HG02840 (cell line): Measurements from ENCODE around the gene PTPRT.

Experiments
- ATAC-seq: cut with Tn5 transposase; IDR thresholded peaks from one replicate; pipeline ENCODE4 v1.9.1; 2021; ENCODE audit warnings: mild to moderate bottlenecking, moderate library complexity, moderate number of reproducible peaks; ENCODE audit not compliant: unreplicated experiment, low FRiP score

Gene PTPRT

DNA sequence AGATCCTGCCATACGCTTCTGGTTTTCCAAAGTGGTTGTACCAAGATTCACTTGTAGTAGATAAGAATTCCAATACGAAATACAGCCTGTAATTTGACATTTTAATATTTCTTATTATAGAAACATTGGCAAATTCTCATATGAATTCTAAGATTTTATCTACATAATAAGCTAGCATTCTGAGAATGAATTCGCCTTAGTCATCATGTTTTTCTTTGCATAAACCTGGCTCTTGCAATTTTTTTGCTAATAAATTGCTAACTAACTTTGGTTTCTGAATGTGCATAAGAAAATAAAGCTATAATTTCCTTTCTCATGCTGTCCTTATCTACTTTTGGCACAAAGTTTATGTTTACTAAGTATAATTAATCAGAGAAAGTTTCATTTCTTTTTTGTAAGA is 673.0 kb downstream of the PTPRT start:
- no peak for ATAC-seq

DNA sequence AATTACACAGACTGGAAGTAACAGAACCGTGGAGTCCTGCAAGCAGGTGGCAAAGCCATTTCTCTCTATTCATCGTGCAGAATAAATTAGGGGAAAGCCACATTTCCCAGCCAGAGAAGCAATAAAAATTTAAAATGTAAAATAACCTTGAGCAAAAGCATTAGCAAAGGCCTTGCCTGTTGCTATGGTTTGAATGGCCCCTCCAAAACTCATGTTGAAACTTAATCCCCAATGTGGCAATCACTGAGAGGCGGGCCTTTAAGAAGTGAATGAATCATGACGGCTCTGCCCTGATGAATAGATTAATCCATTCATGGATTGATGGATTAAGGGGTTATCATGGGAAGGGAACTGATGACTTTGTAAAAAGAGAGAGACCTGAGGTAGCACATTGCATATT is 679.0 kb downstream of the PTPRT start:
- no peak for ATAC-seq

DNA sequence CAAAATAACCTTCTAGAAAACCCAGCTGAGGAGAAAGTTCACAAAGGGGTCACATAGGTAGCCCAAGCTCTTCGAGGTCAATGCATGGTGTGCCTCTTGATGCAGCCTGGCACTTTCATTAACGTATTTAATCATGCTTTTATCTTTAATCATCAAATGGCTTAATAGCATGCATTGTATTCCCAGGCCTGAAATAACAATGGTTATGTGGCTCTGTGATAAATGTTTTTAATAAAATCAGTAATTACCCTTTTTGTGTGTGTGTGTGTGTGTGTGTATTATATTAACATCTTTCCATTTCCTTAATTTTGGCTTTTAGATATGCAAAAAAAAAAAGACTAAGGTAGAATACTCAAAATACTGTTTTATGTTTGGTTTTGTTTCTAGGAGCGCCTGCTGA is 681.8 kb downstream of the PTPRT start:
- ATAC-seq: no peak

DNA sequence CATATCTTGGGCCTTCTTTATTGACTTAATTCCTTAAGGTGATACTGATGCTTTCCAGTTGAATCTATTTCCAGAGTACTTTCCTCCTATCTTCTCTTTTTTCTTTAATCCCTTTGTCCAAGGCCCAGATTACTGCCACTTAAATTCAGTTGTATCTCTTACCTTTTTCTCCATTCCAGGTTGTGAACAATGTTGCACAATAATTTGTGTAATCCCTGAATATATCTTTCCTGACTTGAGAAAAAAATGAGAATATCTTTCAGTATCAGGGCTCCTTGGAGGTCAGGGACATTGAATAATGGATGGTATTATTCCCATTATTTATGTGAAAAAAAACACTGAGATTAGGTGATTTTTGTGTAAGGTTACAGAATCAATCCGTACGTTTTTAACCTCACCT is 683.3 kb downstream of the PTPRT start:
- ATAC-seq: no peak

DNA sequence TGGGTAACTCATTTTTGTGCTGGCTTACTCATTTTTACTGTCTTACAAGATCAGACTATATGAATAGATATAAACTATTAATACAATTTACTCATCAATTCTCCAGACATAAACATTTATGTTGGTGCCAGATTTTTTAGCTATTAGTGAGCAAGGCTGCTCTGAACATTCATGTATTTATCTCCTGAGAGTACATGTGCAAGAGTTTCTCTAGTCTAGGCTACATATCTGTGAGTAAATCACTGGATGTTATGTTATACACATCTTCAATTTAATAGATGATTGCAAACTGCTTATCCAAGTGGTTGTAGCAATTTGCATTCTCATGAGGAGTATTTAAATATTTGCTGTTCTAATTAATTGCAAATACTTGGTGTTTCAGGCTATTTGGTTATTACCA is 687.1 kb downstream of the PTPRT start:
- ATAC-seq: no peak

DNA sequence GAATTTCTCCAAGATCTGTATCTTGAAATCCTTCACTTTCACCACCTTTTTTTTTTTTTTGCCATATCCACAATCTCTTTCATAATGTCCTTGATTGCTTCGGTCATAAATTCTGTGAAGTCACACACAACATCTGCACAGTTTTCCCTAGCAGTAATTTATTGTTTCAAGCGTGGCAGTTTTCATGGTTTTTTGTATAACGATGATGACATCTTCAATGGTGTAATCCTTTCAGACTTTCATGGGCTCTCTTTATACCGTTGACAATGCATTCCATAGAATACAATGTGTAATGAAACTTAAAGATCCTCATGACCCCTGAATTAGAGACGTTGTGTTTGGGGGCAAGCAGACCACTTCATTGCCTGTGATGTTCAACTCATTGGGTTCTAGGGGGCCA is 693.1 kb downstream of the PTPRT start:
- ATAC-seq: no peak

DNA sequence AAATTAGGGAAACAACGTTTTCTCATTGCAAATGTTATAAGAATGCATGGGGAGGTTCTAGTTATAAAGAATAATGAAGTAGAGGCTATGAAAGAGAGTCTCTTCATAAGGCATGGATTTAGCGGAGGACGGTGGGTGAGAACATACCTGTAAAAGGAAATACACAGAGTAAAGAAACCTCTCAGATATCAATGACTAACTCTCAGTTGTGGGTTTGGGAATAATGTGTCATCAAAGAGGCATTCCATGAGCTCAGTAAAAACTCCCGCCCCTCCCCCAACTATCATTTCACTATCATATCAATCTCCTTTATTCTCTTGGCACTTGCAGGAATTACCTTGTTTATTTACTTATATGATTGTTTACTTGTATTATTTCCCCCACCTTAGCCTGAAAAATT is 695.4 kb downstream of the PTPRT start:
- no peak for ATAC-seq

DNA sequence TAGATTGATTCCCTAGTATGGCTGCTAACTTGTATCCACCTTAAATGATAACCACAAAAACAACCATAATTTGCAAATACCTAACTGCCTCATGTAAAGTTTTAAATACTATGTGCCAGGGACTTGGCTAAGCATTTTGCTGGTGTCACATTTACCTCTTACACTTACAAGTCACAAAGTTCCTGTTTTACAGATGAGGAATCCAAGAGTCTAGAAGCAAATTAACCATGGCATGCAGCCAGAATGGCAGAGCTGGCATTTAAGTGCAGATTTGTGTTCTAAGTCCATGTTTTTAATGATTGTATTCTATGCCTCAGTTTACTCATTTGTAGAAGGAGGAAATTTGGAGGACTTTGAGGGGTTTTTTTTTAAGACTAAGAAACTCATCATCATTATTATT is 696.7 kb downstream of the PTPRT start:
- no peak for ATAC-seq

DNA sequence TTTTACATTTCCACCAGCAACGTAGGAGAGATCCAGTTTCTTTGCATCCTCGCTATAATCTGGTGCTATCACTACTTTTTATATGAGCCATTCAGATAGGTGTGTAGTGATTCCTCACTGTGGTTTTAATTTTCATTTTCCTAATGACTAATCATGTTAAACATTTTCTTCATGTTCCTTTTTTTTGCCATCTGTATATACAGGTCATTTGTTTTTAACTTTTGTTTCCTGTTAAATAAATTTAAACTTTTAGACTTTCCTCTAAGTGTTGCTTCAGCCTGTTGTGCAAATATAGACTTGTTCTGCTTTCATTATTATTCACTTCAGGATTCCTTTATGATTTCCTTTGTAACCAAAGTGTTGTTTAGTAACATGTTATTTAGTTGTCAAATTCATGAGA is 697.4 kb downstream of the PTPRT start:
- no peak for ATAC-seq

DNA sequence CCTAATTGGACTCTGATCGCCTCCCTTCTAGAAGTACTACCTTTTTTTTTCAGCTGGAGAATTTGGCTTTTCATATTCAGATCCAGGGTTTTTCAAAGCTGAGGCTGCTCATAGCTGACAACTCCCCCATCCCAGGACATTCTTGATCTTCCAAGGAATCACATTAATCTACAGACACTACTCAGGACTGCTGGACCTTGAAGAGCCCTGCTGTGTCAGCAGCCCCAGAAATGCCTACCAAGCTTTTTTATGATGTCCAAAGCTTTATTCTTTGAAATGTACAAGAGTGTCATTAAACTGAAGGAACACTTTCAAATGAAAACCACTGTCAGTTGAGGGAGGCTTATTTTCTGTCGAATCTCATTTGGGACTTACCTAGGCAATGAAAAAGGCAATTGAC is 704.1 kb downstream of the PTPRT start:
- ATAC-seq: no peak

DNA sequence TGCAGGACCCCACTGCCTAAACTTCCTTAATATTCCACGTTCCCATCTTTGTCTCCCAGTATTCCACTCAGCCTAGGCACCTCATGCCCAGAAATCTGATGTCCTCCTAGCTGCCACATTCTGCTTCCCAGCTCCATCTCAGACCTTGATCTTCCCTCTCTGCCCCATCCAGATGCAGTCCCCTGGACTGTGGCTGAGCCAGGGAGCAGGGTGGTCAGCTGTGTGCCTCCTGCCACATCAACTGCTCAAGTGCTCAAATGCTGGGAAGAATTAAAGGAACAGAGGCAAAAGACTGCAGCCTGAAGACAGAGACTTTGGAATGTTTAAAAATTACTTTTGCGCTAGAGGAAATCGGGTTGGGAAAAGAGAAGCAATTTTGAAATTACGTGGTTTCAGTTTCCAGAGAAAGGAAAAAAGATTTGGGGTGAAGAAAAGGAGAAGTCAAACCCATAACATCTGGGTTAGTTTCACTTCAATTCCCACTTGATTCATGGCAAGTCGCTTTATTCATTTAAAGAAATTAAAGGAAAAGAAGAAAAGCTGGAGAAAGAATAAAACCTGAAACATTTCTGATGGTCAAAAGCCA is 704.8 kb downstream of the PTPRT start:
- no peak for ATAC-seq

DNA sequence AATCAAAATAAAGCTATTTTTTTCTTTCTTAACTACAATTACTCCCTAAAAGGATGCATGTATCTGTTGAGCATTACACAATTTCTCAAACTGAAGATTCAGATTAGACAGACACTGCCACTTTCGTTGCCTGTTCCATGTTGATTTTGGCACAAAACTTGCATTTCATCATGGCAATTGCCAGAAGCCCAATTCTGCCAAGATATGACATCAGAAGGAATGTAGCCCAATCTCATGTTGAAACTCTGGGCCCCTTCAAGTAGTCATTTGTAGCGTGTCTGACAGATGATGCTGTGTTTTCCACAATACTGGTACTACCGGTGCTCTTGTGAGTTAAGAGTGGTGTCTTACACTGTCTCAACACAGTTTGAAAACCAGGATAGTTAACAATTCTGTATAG is 705.4 kb downstream of the PTPRT start:
- ATAC-seq: no peak

DNA sequence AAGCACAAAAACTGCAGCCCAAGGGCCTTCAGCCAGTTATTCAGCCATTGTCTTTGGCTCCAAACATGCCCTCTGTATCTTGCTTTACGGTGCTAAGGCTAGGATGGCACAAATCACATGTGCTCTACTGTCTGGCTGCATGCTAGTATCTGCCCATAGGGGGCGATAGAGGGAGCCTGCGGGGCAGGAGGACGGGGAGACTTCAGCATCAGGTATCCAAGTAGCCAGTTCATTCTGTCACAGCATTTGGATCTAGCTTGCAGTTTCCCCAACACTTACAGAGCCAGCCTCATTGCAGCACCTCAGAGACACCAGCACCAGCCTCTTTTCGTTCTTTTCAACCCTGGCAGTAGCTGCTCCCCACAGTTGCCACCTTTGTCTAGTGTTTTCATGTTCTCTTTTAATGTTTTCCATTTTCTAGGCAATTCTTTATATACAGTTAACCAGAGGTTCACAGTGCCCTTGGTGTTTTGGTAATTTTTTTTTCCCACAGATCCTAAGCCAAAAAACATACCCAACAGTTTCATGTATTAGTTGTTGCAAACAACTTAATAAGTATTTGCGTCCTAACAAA is 705.9 kb downstream of the PTPRT start:
- ATAC-seq: no peak

DNA sequence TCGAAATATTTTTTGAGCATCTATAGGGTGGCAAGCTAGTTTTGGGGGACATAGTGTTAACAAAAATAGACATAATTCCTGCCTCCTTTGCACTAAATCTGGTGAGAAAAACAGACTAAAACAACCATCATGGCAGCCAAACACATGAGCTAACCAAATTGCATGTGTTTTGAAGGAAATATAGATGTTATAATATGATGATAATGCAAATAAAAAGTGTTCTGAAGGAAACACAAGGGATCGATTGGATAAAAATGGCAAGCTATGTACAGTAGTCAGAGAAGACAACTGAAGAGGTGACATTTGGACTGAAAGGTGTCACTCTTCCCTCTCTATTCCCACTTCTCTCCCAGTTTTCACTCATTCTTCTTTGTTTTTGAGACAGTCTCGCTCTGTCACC is 706.9 kb downstream of the PTPRT start:
- ATAC-seq: no peak

DNA sequence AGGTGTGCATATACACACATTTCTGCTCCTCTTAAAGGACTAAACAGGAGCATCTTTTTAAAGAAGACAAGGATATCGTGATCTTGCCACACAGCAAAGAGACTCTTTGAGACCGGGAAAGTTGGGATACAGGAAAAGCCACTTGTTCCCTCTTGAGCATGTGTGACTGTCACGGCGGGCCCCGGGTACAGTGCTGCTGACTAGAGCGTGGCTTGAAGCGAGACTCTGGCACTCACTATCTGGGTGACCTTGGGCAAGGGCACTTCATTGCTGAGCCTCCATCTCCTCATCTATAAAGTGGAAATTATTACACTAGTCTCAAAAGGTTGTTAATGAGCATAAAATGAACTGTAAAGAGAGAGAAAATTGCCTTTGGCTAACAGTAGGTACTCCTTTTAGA is 713.9 kb downstream of the PTPRT start:
- ATAC-seq: no peak

DNA sequence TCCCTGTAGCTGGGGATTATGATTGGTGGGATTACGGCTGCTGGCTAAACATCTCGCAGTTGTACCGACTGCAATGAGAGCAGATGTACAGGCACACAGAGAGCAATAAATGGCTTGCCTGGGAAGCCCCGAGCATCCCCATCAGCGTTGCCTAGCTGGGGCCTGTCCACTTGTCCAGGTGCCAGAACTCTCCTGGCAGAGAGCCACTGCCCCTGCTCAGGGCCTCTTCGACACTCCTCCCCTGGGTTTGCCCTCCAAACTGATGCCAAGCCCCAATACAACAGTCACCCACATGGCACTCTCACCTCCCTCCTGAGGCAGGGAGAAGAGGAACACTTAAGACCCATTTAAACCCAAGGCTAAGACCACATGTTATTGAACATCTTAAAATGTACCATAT is 715.1 kb downstream of the PTPRT start:
- ATAC-seq: no peak

DNA sequence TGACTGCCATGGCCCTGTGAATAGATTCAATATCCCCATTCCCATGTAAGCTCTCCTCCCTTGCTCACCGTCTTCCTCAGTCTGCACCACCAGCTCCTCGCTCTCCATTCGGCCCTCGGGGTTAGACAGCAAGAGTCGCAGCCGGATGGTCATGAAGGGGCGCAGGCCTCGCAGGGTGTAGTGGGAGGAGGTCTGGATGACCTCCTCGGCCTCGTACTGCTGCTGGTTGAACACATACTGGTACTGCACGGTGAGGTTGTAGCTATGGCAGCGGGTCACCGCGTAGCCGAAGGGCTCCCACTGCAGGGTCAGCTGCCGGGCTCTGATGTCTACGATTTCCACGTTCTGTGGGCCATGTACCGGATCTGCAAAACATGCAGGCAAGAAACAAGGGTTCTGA is 717.5 kb downstream of the PTPRT start:
- no peak for ATAC-seq

DNA sequence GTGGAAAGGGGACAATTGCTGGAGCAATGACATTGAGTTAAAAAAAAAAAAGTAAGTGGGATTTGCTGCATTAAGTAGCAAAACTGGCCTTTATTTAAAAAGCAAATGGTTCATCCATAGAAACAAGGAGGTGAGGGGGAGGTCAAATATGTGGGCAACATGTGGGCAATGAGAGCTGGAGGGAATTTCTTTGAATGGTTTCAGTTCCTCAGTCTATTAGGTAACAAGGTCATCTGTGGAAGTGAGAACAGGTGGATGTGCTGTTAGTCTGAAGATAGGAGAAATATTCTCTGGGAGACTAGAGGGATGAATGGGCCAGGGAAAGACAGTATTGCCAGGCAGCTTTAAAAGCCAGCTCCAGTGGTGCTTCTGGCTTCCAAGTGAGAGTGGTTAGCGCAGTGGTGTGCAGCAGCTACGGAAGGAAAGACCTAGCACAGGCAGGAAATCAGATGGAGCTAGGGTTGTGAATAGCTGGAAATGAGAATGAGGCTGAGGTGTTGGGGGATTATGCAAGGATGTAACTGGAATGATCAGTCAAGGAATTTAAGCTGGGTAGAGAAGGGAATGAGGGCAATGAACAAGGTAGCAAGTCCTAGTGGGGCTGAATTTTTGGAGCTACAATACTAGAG is 727.6 kb downstream of the PTPRT start:
- no peak for ATAC-seq

DNA sequence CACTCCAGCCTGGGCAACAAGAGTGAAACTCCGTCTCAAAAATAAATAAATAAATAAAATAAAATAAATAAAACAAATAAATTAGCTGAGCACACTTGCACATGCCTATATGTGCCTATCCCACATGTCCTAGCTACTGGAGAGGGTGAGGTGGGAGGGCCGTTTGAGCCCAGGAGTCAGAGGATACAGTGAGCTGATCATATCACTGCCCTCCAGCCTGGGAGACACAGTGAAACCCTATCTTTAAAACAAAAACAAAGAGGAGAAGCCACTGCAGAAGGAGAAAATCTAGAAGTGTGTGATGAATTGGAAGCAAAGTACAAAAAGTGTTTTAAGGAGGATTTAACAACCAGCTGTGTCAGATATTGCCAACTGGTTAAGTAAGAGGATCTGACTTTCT is 728.4 kb downstream of the PTPRT start:
- no peak for ATAC-seq

DNA sequence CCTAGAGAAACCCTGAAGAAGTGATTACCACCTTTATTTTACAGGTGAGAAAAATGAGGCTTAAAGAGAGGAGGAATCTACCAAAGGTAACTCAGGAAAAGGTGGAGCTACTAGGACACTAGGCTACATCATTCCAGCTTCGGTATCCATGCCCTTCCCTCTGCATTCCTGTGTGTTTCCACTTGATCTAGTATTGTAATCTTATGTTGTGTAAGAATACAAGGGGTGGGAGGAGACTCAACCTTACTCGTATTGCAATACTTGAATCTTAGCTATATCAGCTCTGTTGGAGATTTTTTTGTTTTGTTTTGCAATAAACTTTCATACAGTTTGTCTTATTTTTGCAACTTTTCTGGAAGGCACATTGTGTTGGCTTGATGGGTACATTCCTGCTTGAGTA is 742.4 kb downstream of the PTPRT start:
- no peak for ATAC-seq

DNA sequence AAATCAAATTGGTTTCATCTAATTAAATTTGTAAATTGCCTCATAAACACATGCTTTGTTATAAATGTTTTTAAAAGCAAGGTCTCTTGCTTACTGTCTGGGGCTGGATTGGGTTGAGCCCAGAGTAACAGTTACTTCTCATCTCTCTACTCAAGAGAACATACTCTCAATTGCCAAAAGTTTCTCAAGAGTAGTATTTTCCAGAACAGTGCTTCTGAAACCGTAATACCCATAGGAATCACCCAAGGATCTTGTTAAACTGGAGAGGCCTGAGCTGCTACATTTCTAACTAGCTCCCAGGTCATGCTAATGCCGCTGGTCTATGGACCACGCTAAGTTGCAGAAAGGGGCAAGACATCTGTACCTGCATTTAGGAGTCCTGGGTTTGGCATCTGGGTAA is 744.9 kb downstream of the PTPRT start:
- no peak for ATAC-seq

DNA sequence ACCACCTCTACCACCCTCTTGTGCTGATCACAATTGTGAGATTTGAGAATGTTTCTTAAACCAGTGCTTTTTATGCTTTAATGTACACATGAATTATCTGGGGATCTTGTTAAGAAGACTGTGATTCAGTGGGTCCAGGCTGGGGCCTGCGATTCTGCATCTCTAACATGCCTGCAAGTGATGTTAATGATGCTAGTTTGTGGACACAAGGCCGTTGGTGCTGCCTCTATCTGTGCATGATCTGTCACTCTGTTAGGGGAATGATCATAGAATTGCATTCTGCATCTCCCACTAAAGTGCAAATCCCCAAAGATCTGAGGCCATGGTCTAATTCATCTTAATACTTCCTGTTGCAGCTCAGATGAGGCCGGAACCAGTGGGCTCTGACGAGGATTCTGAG is 746.5 kb downstream of the PTPRT start:
- no peak for ATAC-seq

DNA sequence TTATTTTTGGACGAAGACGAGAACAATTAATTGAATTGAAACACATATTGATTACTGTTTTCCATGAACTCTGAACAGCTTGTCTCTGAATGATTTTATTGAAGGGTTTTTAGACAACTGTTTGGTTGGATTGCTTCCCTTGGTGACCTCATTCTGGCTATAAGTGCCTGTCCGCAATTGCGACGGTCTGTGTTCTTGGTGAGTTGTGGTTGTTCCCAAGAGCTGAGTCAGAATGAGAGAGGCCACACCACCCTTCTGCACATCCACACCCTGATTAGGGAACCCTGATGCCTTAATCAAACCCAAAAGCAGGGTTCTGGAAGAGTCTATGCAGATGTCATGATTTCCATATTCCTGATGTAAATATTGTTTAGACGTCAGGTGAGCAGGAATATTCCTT is 747.0 kb downstream of the PTPRT start:
- ATAC-seq: no peak
